Activated CD8-positive, alpha-beta memory T cell treated with anti-CD3 and anti-CD28 coated beads for 48 hours (primary cell): Measurements from ENCODE around the gene UBAP2.

Experiments used
- DNase-seq, 3 experiments: peaks; one replicate each; pipeline ENCODE4 v3.0.0-alpha.2; 2020; ENCODE audit warnings: low read depth in 2 of 3, low spot score in 2 of 3

UBAP2 gene

GRCh38 chr9:33924978-33925797 lies 123.5 kb downstream of the UBAP2 start:
- no peak for DNase-seq

- DNase-seq = no peak
Observed at GRCh38 chr9:33923998-33924701, 124.5 kb downstream of the UBAP2 start.

GRCh38 chr9:33923079-33923478 lies 125.6 kb downstream of the UBAP2 start:
- no peak for DNase-seq

- no peak for DNase-seq
Observed at GRCh38 chr9:33921967-33922895, 126.5 kb downstream of the UBAP2 start.

- DNase-seq = no peak
Observed at GRCh38 chr9:33919276-33919897, 129.3 kb downstream of the UBAP2 start.

- DNase-seq = no peak
Observed at GRCh38 chr9:33917036-33917435, 131.7 kb downstream of the UBAP2 start.

GRCh38 chr9:33914887-33915628 lies 133.6 kb downstream of the UBAP2 start:
- DNase-seq = no peak

GRCh38 chr9:33913541-33913940 lies 135.1 kb downstream of the UBAP2 start:
- DNase-seq = no peak

GRCh38 chr9:33908749-33909148 lies 139.9 kb downstream of the UBAP2 start:
- DNase-seq = no peak

GRCh38 chr9:33908114-33908513 lies 140.6 kb downstream of the UBAP2 start:
- DNase-seq = no peak

- no peak for DNase-seq
Observed at GRCh38 chr9:33907347-33907746, 141.3 kb downstream of the UBAP2 start.

GRCh38 chr9:33906769-33907168 lies 141.9 kb downstream of the UBAP2 start:
- no peak for DNase-seq

- no peak for DNase-seq
Observed at GRCh38 chr9:33905137-33905536, 143.6 kb downstream of the UBAP2 start.

GRCh38 chr9:33903157-33903780 lies 145.4 kb downstream of the UBAP2 start:
- no peak for DNase-seq

GRCh38 chr9:33894316-33894715 lies 154.4 kb downstream of the UBAP2 start:
- no peak for DNase-seq

- DNase-seq = no peak
Observed at GRCh38 chr9:33893861-33894260, 154.8 kb downstream of the UBAP2 start.

GRCh38 chr9:33885948-33886347 lies 162.7 kb downstream of the UBAP2 start:
- DNase-seq = no peak

GRCh38 chr9:33884856-33885701 lies 163.6 kb downstream of the UBAP2 start:
- DNase-seq = no peak

- no peak for DNase-seq
Observed at GRCh38 chr9:33881635-33882034, 167.1 kb downstream of the UBAP2 start.
